ENCODE results near the gene MRC1.

- no peak for TF ChIP-seq SP2 (tag by site-specific recombination; IDR thresholded peaks at IDR 0.05)
- TF ChIP-seq ELK4 (IDR thresholded peaks at IDR 0.05; ENCODE audit: borderline replicate concordance, low read depth, low read length): no peak
- no peak for TF ChIP-seq CTCF (tag by site-specific recombination; IDR thresholded peaks at IDR 0.05)
- no peak for TF ChIP-seq TCF7L2 (IDR thresholded peaks at IDR 0.05; ENCODE audit: borderline replicate concordance, low read depth, low read length)
- TF ChIP-seq ZFP37 (tag by site-specific recombination; IDR thresholded peaks at IDR 0.05): no peak
- TF ChIP-seq ZBTB7A (tag by site-specific recombination; IDR thresholded peaks at IDR 0.05; ENCODE audit: low read depth): no peak
Measured at GRCh38 chr10:17907641-17908040, 98.5 kb downstream of the MRC1 start.

Measured in HEK293 (cell line).